Neutrophil (primary cell): Measurements from ENCODE around the gene RGS10.

Source experiments
- H3K27ac ChIP-seq: fragments of 200-600 bp; sonication (generic); 2 replicates; pipeline ENCODE4 v1.5.1; 2016; ENCODE audit warnings: mild to moderate bottlenecking, moderate library complexity
- H3K27me3 ChIP-seq: fragments of 200-600 bp; sonication (generic); 2 replicates; pipeline ENCODE4 v1.6.0; 2016; ENCODE audit warnings: mild to moderate bottlenecking
- H3K36me3 ChIP-seq: fragments of 200-600 bp; sonication (generic); 2 replicates; pipeline ENCODE4 v1.5.1; 2017
- H3K4me1 ChIP-seq, 2 experiments: fragments of 200-600 bp in 1 of 2; sonication (generic) in 1 of 2; 1 replicate in 1 of 2; 2 replicates in 1 of 2; pipeline versions ENCODE4 v1.5.1 to v1.6.1; 2013 to 2016; ENCODE audit warnings: low read depth in 1 of 2, low read length in 1 of 2, mild to moderate bottlenecking in 1 of 2, moderate library complexity in 1 of 2; ENCODE audit not compliant: control insufficient read depth in 1 of 2, insufficient read depth in 1 of 2
- H3K4me3 ChIP-seq, 2 experiments: fragments of 200-600 bp in 1 of 2; sonication (generic) in 1 of 2; 1 replicate in 1 of 2; 2 replicates in 1 of 2; pipeline ENCODE4 v1.5.1; 2013 to 2016; ENCODE audit warnings: low read depth in 1 of 2, low read length in 1 of 2, mild to moderate bottlenecking in 1 of 2, moderate library complexity in 1 of 2
- H3K9me3 ChIP-seq: fragments of 200-600 bp; sonication (generic); 2 replicates; pipeline ENCODE4 v1.5.1; 2016
- CTCF ChIP-seq: fragments of 200-600 bp; sonication (generic); IDR thresholded peaks from 2 replicates; pipeline ENCODE4 v1.5.1; 2016; ENCODE audit warnings: antibody characterized with exemption

RGS10 gene

GRCh38 chr10:119518176-119518575 lies 24.3 kb downstream of the RGS10 start:
- peak overlapping the region in 1 of 2 experiments; percentile 8 for H3K4me3 ChIP-seq
- TF ChIP-seq CTCF: no peak
- H3K27ac ChIP-seq: peak overlapping the region; percentile 63
- no peaks in the 10 kb centered on the region for H3K27me3 ChIP-seq
- H3K36me3 ChIP-seq: no peaks in the 10 kb centered on the region
- H3K4me1 ChIP-seq: peaks cover 26 to 27% of the 10 kb centered on the region in 2 experiments
- H3K9me3 ChIP-seq: no peaks in the 10 kb centered on the region

- peak overlapping the region; percentile 63 for H3K27ac ChIP-seq
- H3K4me3 ChIP-seq: peak overlapping the region; percentile 8 to 18
- H3K36me3 ChIP-seq: no peaks in the 10 kb centered on the region
- H3K4me1 ChIP-seq: peaks cover 26 to 27% of the 10 kb centered on the region in 2 experiments
- H3K9me3 ChIP-seq: no peaks in the 10 kb centered on the region
- no peaks in the 10 kb centered on the region for H3K27me3 ChIP-seq
- TF ChIP-seq CTCF: no peak
Measured at GRCh38 chr10:119517235-119518141, 25.0 kb downstream of the RGS10 start.

GRCh38 chr10:119516381-119517234 lies 25.9 kb downstream of the RGS10 start:
- Histone ChIP-seq H3K4me1 (peaks cover 26 to 27% of the 10 kb centered on the region in 2 experiments), H3K36me3 (no peaks in the 10 kb centered on the region), H3K9me3 (no peaks in the 10 kb centered on the region), H3K27ac (peak overlapping the region; percentile 63), H3K27me3 (no peaks in the 10 kb centered on the region), H3K4me3 (peak overlapping the region; percentile 31 to 35)
- TF ChIP-seq CTCF: no peak

- H3K9me3 ChIP-seq: no peaks in the 10 kb centered on the region
- no peaks in the 10 kb centered on the region for H3K27me3 ChIP-seq
- H3K4me1 ChIP-seq: peaks cover 31 to 36% of the 10 kb centered on the region in 2 experiments
- no peaks in the 10 kb centered on the region for H3K36me3 ChIP-seq
- TF ChIP-seq CTCF: no peak
- no peak overlapping the region for H3K4me3 ChIP-seq
- no peak overlapping the region for H3K27ac ChIP-seq
Measured at GRCh38 chr10:119515511-119516045, 26.9 kb downstream of the RGS10 start.

- H3K27ac ChIP-seq: no peak overlapping the region
- H3K36me3 ChIP-seq: no peaks in the 10 kb centered on the region
- H3K27me3 ChIP-seq: no peaks in the 10 kb centered on the region
- H3K4me3 ChIP-seq: no peak overlapping the region
- peaks cover 36 to 38% of the 10 kb centered on the region in 2 experiments for H3K4me1 ChIP-seq
- no peak for TF ChIP-seq CTCF
- no peaks in the 10 kb centered on the region for H3K9me3 ChIP-seq
Measured at GRCh38 chr10:119514819-119515218, 27.7 kb downstream of the RGS10 start.
